HepG2 (cell line): ENCODE measurements around the gene TDG. TPM values are rescaled to one million over a fixed set of nuclear protein-coding genes. Genes with fewer than 3 reads are reported as not detected.
A peak's percentile ranks its signal among the peaks of the same experiment; 100 is the strongest.

Experiments
- BCL6 ChIP-seq: IDR thresholded peaks from 2 replicates; pipeline ENCODE4 v1.6.1; 2016; ENCODE audit warnings: missing genetic modification reagents, missing compliant biosample characterization
- HNRNPH1 ChIP-seq: fragments of 200-400 bp; formaldehyde crosslinking; optimal IDR thresholded peaks from 2 replicates; pipeline ENCODE3; 2017; ENCODE audit warnings: mild to moderate bottlenecking, low read depth, low read length
- HOXA9 ChIP-seq: sonication (generic); formaldehyde crosslinking; IDR thresholded peaks from 2 replicates; pipeline ENCODE4 v1.8.1; 2022; ENCODE audit warnings: missing genetic modification reagents, mild to moderate bottlenecking, moderate library complexity, borderline replicate concordance
- MTA1 ChIP-seq: sonication (generic); formaldehyde crosslinking; IDR thresholded peaks from 2 replicates; pipeline ENCODE4 v1.4.0; 2020; ENCODE audit warnings: missing genetic modification reagents, mild to moderate bottlenecking, borderline replicate concordance
- PAWR ChIP-seq: sonication (generic); formaldehyde crosslinking; IDR thresholded peaks from 2 replicates; pipeline ENCODE4 v1.4.0; 2020; ENCODE audit warnings: missing genetic modification reagents, mild to moderate bottlenecking, borderline replicate concordance
- RFXANK ChIP-seq: IDR thresholded peaks from 2 replicates; pipeline ENCODE4 v1.6.1; 2016
- RNF2 ChIP-seq: fragments of 450-650 bp; conservative IDR thresholded peaks from 2 replicates; pipeline ENCODE4 v1.6.1; 2016; ENCODE audit warnings: low read depth
- SIN3B ChIP-seq: fragments of 150-350 bp; IDR thresholded peaks from 2 replicates; pipeline ENCODE4 v1.6.1; 2014; ENCODE audit warnings: low read length
- ZKSCAN8 ChIP-seq: IDR thresholded peaks from 2 replicates; pipeline ENCODE4 v1.6.1; 2016; ENCODE audit warnings: borderline replicate concordance, missing genetic modification reagents, missing compliant biosample characterization
- ZNF547 ChIP-seq: sonication (generic); formaldehyde crosslinking; IDR thresholded peaks from 2 replicates; pipeline ENCODE4 v1.5.1; 2020; ENCODE audit warnings: mild to moderate bottlenecking, missing genetic modification reagents
- ZNF883 ChIP-seq: sonication (generic); formaldehyde crosslinking; IDR thresholded peaks from 2 replicates; pipeline ENCODE4 v1.5.1; 2020; ENCODE audit warnings: mild to moderate bottlenecking, missing genetic modification reagents; ENCODE audit errors: not compliant biosample characterization
- ZSCAN30 ChIP-seq: sonication (generic); formaldehyde crosslinking; IDR thresholded peaks from 2 replicates; pipeline ENCODE4 v1.5.0; 2020; ENCODE audit warnings: mild to moderate bottlenecking, missing genetic modification reagents
- polyA plus RNA-seq, 8 experiments: library from polyadenylated mRNA; depleted of rRNA in 3 of 8; stranded (reverse) in 7 of 8; unstranded in 1 of 8; fragments of >200 nt; fragmentation: Illumina TruSeq in 4 of 8; extraction: Trizol in 4 of 8; gene quantifications; 2 replicates each; pipeline versions ENCODE4 v1.2.1 to v1.2.3, GENCODE V29; 2011 to 2016; ENCODE audit warnings: low read depth in 4 of 8, missing spikeins in 1 of 8, mixed read lengths in 1 of 8; ENCODE audit not compliant: insufficient read depth in 1 of 8
- total RNA-seq, 5 experiments: library from RNA; depleted of rRNA; stranded (reverse); fragments of >200 nt; fragmentation: Illumina TruSeq; extraction: Trizol; gene quantifications; 2 replicates each; pipeline ENCODE4 v1.2.3, GENCODE V29; 2016; ENCODE audit warnings: low read depth in 1 of 5
- TF ChIP-seq, protein P1 (sequence below): sonication (generic); formaldehyde crosslinking; IDR thresholded peaks from 2 replicates; pipeline ENCODE4 v1.4.0; 2020; ENCODE audit warnings: missing genetic modification reagents
- TF ChIP-seq, protein P2 (sequence below): sonication (generic); formaldehyde crosslinking; IDR thresholded peaks from 2 replicates; pipeline ENCODE4 v1.4.0; 2020; ENCODE audit warnings: missing genetic modification reagents
- TF ChIP-seq, protein P3 (sequence below): IDR thresholded peaks from 2 replicates; pipeline ENCODE4 v1.6.1; 2016
- TF ChIP-seq, protein P4 (sequence below): sonication (generic); formaldehyde crosslinking; conservative IDR thresholded peaks from 2 replicates; pipeline ENCODE4 v1.4.0; 2020; ENCODE audit warnings: mild to moderate bottlenecking, missing genetic modification reagents, moderate library complexity

TDG gene
- total and polyA plus RNA-seq, 2 of the 13 experiments (the other 11 are each of a cell fraction or from before 2014, with no cell fraction given), result 14.2 to 19.5 TPM

DNA sequence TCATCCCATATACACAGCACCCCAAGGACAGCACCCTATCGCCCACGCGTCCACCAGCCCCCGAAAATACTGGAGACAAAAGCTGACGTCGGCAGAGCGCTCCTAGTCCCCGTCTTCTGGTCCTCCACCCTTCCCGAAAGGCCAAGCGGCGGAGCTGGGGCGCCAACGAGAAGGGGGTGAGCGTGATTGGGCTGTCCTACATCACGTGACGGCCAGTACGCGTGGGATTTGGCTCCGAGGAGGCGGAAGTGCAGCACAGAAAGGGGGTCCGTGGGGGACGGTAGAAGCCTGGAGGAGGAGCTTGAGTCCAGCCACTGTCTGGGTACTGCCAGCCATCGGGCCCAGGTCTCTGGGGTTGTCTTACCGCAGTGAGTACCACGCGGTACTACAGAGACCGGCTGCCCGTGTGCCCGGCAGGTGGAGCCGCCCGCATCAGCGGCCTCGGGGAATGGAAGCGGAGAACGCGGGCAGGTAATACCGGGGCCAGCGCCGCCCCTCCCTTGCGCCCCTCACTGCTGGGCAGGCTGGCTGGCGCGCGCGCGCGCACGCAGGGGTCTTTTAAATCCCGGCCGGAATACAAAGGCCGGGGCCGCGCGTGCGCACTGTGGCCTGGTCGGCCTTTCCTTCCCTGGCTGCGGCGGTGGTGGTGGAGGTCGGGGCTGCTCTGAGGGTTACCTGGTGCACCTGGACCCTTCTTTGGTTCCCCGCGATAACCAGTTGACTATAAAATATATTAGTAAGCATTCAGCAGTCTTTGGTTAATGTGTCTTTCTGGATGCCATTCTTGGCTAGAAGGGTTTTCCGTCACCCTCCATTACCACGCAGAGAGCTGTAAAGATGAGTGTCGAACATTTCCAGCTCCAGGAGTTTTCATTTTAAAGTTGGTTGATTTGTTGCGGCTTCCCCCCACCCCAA, at the start of gene TDG (continued):
- TF ChIP-seq, protein P1, sequence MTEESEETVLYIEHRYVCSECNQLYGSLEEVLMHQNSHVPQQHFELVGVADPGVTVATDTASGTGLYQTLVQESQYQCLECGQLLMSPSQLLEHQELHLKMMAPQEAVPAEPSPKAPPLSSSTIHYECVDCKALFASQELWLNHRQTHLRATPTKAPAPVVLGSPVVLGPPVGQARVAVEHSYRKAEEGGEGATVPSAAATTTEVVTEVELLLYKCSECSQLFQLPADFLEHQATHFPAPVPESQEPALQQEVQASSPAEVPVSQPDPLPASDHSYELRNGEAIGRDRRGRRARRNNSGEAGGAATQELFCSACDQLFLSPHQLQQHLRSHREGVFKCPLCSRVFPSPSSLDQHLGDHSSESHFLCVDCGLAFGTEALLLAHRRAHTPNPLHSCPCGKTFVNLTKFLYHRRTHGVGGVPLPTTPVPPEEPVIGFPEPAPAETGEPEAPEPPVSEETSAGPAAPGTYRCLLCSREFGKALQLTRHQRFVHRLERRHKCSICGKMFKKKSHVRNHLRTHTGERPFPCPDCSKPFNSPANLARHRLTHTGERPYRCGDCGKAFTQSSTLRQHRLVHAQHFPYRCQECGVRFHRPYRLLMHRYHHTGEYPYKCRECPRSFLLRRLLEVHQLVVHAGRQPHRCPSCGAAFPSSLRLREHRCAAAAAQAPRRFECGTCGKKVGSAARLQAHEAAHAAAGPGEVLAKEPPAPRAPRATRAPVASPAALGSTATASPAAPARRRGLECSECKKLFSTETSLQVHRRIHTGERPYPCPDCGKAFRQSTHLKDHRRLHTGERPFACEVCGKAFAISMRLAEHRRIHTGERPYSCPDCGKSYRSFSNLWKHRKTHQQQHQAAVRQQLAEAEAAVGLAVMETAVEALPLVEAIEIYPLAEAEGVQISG (CRISPR knock-in tag), result peak; percentile 99
- TF ChIP-seq, protein P2, sequence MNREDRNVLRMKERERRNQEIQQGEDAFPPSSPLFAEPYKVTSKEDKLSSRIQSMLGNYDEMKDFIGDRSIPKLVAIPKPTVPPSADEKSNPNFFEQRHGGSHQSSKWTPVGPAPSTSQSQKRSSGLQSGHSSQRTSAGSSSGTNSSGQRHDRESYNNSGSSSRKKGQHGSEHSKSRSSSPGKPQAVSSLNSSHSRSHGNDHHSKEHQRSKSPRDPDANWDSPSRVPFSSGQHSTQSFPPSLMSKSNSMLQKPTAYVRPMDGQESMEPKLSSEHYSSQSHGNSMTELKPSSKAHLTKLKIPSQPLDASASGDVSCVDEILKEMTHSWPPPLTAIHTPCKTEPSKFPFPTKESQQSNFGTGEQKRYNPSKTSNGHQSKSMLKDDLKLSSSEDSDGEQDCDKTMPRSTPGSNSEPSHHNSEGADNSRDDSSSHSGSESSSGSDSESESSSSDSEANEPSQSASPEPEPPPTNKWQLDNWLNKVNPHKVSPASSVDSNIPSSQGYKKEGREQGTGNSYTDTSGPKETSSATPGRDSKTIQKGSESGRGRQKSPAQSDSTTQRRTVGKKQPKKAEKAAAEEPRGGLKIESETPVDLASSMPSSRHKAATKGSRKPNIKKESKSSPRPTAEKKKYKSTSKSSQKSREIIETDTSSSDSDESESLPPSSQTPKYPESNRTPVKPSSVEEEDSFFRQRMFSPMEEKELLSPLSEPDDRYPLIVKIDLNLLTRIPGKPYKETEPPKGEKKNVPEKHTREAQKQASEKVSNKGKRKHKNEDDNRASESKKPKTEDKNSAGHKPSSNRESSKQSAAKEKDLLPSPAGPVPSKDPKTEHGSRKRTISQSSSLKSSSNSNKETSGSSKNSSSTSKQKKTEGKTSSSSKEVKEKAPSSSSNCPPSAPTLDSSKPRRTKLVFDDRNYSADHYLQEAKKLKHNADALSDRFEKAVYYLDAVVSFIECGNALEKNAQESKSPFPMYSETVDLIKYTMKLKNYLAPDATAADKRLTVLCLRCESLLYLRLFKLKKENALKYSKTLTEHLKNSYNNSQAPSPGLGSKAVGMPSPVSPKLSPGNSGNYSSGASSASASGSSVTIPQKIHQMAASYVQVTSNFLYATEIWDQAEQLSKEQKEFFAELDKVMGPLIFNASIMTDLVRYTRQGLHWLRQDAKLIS (CRISPR knock-in tag), result peak; percentile 33; the same call in 1 of the 2 replicates
- TF ChIP-seq MTA1 (CRISPR knock-in tag) (0 out of 2 replicates have a peak, but pooled peaks have one; percentile 65), HOXA9 (0 out of 2 replicates have a peak, but pooled peaks have one; percentile 68), SIN3B (peak; percentile 73; the same call in 1 of the 2 replicates), HNRNPH1 (peak; percentile 31), BCL6 (CRISPR knock-in tag) (peak; percentile 47), RNF2 (peak; percentile 93; the same call in 1 of the 2 replicates), RFXANK (CRISPR knock-in tag) (no peak), PAWR (CRISPR knock-in tag) (no peak), ZSCAN30 (0 out of 2 replicates have a peak, but pooled peaks have one; percentile 7), ZNF883 (peak; percentile 94), ZNF547 (CRISPR knock-in tag) (peak; percentile 94), ZKSCAN8 (CRISPR knock-in tag) (peak; percentile 62; the same call in 1 of the 2 replicates)
- TF ChIP-seq, protein P3, sequence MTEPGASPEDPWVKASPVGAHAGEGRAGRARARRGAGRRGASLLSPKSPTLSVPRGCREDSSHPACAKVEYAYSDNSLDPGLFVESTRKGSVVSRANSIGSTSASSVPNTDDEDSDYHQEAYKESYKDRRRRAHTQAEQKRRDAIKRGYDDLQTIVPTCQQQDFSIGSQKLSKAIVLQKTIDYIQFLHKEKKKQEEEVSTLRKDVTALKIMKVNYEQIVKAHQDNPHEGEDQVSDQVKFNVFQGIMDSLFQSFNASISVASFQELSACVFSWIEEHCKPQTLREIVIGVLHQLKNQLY, result no peak; the same call in 1 of the 2 replicates
- TF ChIP-seq, protein P4, sequence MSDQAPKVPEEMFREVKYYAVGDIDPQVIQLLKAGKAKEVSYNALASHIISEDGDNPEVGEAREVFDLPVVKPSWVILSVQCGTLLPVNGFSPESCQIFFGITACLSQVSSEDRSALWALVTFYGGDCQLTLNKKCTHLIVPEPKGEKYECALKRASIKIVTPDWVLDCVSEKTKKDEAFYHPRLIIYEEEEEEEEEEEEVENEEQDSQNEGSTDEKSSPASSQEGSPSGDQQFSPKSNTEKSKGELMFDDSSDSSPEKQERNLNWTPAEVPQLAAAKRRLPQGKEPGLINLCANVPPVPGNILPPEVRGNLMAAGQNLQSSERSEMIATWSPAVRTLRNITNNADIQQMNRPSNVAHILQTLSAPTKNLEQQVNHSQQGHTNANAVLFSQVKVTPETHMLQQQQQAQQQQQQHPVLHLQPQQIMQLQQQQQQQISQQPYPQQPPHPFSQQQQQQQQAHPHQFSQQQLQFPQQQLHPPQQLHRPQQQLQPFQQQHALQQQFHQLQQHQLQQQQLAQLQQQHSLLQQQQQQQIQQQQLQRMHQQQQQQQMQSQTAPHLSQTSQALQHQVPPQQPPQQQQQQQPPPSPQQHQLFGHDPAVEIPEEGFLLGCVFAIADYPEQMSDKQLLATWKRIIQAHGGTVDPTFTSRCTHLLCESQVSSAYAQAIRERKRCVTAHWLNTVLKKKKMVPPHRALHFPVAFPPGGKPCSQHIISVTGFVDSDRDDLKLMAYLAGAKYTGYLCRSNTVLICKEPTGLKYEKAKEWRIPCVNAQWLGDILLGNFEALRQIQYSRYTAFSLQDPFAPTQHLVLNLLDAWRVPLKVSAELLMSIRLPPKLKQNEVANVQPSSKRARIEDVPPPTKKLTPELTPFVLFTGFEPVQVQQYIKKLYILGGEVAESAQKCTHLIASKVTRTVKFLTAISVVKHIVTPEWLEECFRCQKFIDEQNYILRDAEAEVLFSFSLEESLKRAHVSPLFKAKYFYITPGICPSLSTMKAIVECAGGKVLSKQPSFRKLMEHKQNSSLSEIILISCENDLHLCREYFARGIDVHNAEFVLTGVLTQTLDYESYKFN (CRISPR knock-in tag), result no peak; the same call in 1 of the 2 replicates
